Measurements from ENCODE around the gene ADH1B.

- TF ChIP-seq, protein P1, sequence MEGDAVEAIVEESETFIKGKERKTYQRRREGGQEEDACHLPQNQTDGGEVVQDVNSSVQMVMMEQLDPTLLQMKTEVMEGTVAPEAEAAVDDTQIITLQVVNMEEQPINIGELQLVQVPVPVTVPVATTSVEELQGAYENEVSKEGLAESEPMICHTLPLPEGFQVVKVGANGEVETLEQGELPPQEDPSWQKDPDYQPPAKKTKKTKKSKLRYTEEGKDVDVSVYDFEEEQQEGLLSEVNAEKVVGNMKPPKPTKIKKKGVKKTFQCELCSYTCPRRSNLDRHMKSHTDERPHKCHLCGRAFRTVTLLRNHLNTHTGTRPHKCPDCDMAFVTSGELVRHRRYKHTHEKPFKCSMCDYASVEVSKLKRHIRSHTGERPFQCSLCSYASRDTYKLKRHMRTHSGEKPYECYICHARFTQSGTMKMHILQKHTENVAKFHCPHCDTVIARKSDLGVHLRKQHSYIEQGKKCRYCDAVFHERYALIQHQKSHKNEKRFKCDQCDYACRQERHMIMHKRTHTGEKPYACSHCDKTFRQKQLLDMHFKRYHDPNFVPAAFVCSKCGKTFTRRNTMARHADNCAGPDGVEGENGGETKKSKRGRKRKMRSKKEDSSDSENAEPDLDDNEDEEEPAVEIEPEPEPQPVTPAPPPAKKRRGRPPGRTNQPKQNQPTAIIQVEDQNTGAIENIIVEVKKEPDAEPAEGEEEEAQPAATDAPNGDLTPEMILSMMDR (conservative IDR thresholded peaks at IDR 0.05; ENCODE audit: low read depth, low read length): no peak
- no peak for TF ChIP-seq EZH2 (IDR thresholded peaks at IDR 0.05; ENCODE audit: low read length, unreplicated experiment)
Observed at GRCh38 chr4:99324361-99324760, 3.2 kb upstream of the ADH1B start.
